Adrenal gland (tissue), 12 donors: ENCODE results near the gene MGST2. TPM values are rescaled to one million over a fixed set of nuclear protein-coding genes. Genes with fewer than 3 reads are reported as not detected.

Experiments used
- DNase-seq, 7 donors: peaks; one replicate each; pipeline ENCODE4 v3.0.0-alpha.2; 2019 to 2020
- H3K27ac ChIP-seq, 5 donors: fragments of 200-600 bp; sonication (generic) in 4 of 5; 1 replicate in 3 of 5; 2 replicates in 2 of 5; pipeline versions ENCODE4 v1.5.1 to v1.8.0; 2016 to 2020; ENCODE audit warnings: mild to moderate bottlenecking in 1 of 5
- H3K27me3 ChIP-seq: fragments of 200-600 bp; 2 replicates; pipeline ENCODE4 v1.8.0; 2021
- H3K36me3 ChIP-seq, 2 donors: fragments of 200-600 bp; replicated peaks in 1 of 2; 1 replicate in 1 of 2; 2 replicates in 1 of 2; pipeline versions ENCODE4 v1.5.1 to v1.8.0; 2018 to 2022
- H3K4me1 ChIP-seq, 2 donors: fragments of 200-600 bp; replicated peaks in 1 of 2; 1 replicate in 1 of 2; 2 replicates in 1 of 2; pipeline versions ENCODE4 v1.5.1 to v1.8.0; 2018 to 2021
- H3K4me3 ChIP-seq, 4 donors: fragments of 200-600 bp; sonication (generic) in 3 of 4; one replicate each; pipeline ENCODE4 v1.5.1; 2016 to 2018
- H3K9me3 ChIP-seq, 3 donors: fragments of 200-600 bp; sonication (generic) in 1 of 3; replicated peaks in 1 of 3; 1 replicate in 2 of 3; 2 replicates in 1 of 3; pipeline versions ENCODE4 v1.5.1 to v1.8.0; 2016 to 2021
- POLR2A ChIP-seq, 2 donors: fragments of 450-650 bp; IDR thresholded peaks; one replicate each; pipeline ENCODE4 v1.6.1; 2017; ENCODE audit warnings: antibody characterized with exemption in 2 of 2, mild to moderate bottlenecking in 2 of 2, moderate library complexity in 1 of 2
- WGBS, 4 donors: extraction: QIAGEN DNeasy Blood & Tissue Kit in 2 of 4; methylation state at CpG; one replicate each; pipeline versions ENCODE4 v1.1.5 to v1.1.7; 2013 to 2017; 5-methylcytosine and 5-hydroxymethylcytosine counted together
- intact Hi-C, 2 donors: fragments of 100-400 bp; cut with DNase I; formaldehyde crosslinking; loops; one replicate each; pipeline versions ENCODE4 v1.14.1 to v1.15.0; 2022 to 2023
- polyA plus RNA-seq, 3 donors: library from polyadenylated mRNA; stranded (reverse); fragments of 200-250 nt in 2 of 3; fragments of 350-450 nt in 1 of 3; fragmentation: Illumina TruSeq in 1 of 3; extraction: RNeasy Lipid Tissue Mini Kit (QIAGEN cat#74804) in 1 of 3; gene quantifications; one replicate each; pipeline ENCODE4 v1.2.3, GENCODE V29; 2013 to 2014
- total RNA-seq, 9 donors: library from RNA; depleted of rRNA in 4 of 9; stranded (reverse); fragments of >200 nt in 4 of 9; fragments of 120-200 nt in 1 of 9; fragmentation: NEBNext Ultra II Directional in 1 of 9; extraction: Animal tissue kit (Norgen Biotek cat#: 25700) in 1 of 9; gene quantifications; one replicate each; pipeline versions ENCODE4 v1.1.0 to v1.2.4, GENCODE V29; 2013 to 2023
- TF ChIP-seq, protein P1 (sequence below), 6 experiments: fragments of 450-650 bp in 4 of 6; fragments of 200-600 bp in 2 of 6; sonication (generic) in 1 of 6; IDR thresholded peaks; 1 replicate in 5 of 6; 2 replicates in 1 of 6; pipeline versions ENCODE4 v1.5.1 to v1.8.0; 2016 to 2021; ENCODE audit warnings: antibody characterized with exemption in 6 of 6, mild to moderate bottlenecking in 2 of 6, moderate library complexity in 1 of 6
- donor health status: healthy with polysubstance abuse.
- donor health status: Bipolar disorder and iron deficiency.
- donor health status: DM: yes; HTN: yes; CAD: no.
- donor health status: DM: no; HTN: no; CAD: no.
- donor health status: DM: no; HTN: no; CAD: no.
- donor health status: DM: yes; HTN: yes; CAD: no.

The MGST2 gene
- total and polyA plus RNA-seq, 12 donors: 95.5 to 271 (median 134) TPM

- H3K36me3 ChIP-seq: no peaks in the 10 kb centered on the region
- DNase-seq: peak in 1 of 7 donors; percentile 13
- H3K27ac ChIP-seq: no peak overlapping the region
- H3K27me3 ChIP-seq: no peaks in the 10 kb centered on the region
- no peaks in the 10 kb centered on the region for H3K9me3 ChIP-seq
- intact Hi-C loops: no loop called here
- TF ChIP-seq, protein P1, sequence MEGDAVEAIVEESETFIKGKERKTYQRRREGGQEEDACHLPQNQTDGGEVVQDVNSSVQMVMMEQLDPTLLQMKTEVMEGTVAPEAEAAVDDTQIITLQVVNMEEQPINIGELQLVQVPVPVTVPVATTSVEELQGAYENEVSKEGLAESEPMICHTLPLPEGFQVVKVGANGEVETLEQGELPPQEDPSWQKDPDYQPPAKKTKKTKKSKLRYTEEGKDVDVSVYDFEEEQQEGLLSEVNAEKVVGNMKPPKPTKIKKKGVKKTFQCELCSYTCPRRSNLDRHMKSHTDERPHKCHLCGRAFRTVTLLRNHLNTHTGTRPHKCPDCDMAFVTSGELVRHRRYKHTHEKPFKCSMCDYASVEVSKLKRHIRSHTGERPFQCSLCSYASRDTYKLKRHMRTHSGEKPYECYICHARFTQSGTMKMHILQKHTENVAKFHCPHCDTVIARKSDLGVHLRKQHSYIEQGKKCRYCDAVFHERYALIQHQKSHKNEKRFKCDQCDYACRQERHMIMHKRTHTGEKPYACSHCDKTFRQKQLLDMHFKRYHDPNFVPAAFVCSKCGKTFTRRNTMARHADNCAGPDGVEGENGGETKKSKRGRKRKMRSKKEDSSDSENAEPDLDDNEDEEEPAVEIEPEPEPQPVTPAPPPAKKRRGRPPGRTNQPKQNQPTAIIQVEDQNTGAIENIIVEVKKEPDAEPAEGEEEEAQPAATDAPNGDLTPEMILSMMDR (IDR thresholded peaks at IDR 0.05): no peak
- no peak for TF ChIP-seq POLR2A (IDR thresholded peaks at IDR 0.05)
- no peak overlapping the region for H3K4me3 ChIP-seq
- WGBS, 4 donors: 81 to 90% (median 86%) methylated on average over 2 of the region's 2 CpGs
- H3K4me1 ChIP-seq: peaks cover 28 to 46% of the 10 kb centered on the region in 2 donors
Measured at GRCh38 chr4:139664442-139664841, 1.2 kb upstream of the MGST2 start.

- DNase-seq: peak in 5 of 7 donors; percentile 29 to 57 (median 40)
- H3K27ac ChIP-seq: peak overlapping the region; percentile 68 to 95 (median 82)
- peaks cover 28 to 51% of the 10 kb centered on the region in 2 donors for H3K4me1 ChIP-seq
- H3K4me3 ChIP-seq: peak overlapping the region in 2 of 4 donors; percentile 44 to 61
- TF ChIP-seq POLR2A (IDR thresholded peaks at IDR 0.05): no peak
- TF ChIP-seq, protein P1 (IDR thresholded peaks at IDR 0.05): no peak
- H3K9me3 ChIP-seq: no peaks in the 10 kb centered on the region
- no peaks in the 10 kb centered on the region for H3K36me3 ChIP-seq
- H3K27me3 ChIP-seq: no peaks in the 10 kb centered on the region
- WGBS, 4 donors: 39 to 45% (median 44%) methylated on average over 10 of the region's 10 CpGs
- intact Hi-C loops: no loop called here
Measured at GRCh38 chr4:139665079-139665689, 435 bp upstream of the MGST2 start.

DNA sequence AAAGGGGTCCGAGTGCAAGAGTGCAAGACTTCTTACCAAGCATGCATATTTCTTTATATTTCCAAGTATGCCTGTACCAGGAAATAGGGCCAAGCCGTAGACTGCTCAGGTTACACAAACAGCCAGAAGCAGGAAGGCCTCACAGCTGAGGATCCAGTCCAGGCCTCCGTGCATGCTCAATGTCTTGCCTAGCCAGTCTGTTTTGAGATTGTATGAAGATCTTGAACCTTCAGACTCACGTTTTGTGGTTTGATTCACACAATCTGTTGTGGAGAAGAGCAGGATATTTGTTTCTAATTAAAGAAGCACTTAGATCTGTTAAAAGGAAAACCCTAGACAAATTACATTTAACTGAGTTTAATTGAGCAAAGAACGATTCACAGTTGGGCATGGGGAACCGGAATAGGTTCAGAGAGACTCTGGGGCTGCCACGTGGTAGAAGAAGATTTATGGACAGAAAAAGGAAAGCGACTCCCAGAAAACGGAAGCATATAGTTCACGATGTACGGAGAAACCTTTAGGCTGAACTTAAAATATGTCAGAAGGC, 1.2 kb downstream of the MGST2 start:
- Histone ChIP-seq H3K27ac (peak overlapping the region; percentile 12 to 95 (median 82)), H3K4me3 (peak overlapping the region in 2 of 4 donors; percentile 44 to 61), H3K36me3 (peaks cover 0 to 2% of the 10 kb centered on the region in 2 donors), H3K4me1 (peaks cover 28 to 51% of the 10 kb centered on the region in 2 donors), H3K27me3 (no peaks in the 10 kb centered on the region), H3K9me3 (no peaks in the 10 kb centered on the region)
- TF ChIP-seq, protein P1 (IDR thresholded peaks at IDR 0.05): no peak
- TF ChIP-seq POLR2A (IDR thresholded peaks at IDR 0.05): no peak
- intact Hi-C loops: no loop called here
- DNase-seq: peak; percentile 43 to 78 (median 60)
- 14 to 21% (median 17%) methylated on average over 11 of the region's 11 CpGs for WGBS, 4 donors

DNA sequence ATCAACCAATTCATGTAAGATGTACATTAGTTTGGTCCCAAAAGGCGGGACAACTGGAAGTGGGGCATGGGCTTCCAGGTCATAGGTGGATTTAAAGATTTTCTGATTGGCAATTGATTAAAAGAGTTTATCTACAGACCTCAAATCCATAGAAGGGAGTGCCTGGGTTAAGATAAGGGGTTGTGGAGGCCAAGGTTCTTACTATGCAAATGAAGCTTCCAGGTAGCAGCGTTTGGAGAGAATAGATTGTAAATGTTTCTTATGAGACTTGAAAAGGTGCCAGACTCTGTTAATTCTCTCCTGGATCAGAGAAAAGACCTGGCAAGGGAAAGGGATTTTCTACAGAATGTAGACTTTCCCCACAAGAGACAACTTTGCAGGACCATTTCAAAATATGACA, 2.4 kb downstream of the MGST2 start:
- WGBS, 4 donors: 59 to 74% (median 67%) methylated on average over 2 of the region's 2 CpGs

More for the DNA sequence above, 2.4 kb downstream of the MGST2 start:
- TF ChIP-seq, protein P1 (IDR thresholded peaks at IDR 0.05): no peak
- no peak for TF ChIP-seq POLR2A (IDR thresholded peaks at IDR 0.05)
- no peaks in the 10 kb centered on the region for H3K9me3 ChIP-seq
- no peak for DNase-seq
- no peaks in the 10 kb centered on the region for H3K27me3 ChIP-seq
- intact Hi-C loops: no loop called here
- H3K27ac ChIP-seq: no peak overlapping the region
- H3K4me1 ChIP-seq: peaks cover 28 to 51% of the 10 kb centered on the region in 2 donors
- H3K36me3 ChIP-seq: peaks cover 0 to 3% of the 10 kb centered on the region in 2 donors
- peak overlapping the region in 1 of 4 donors; percentile 61 for H3K4me3 ChIP-seq
